Liver (tissue), 3 donors: ENCODE results near the gene GLUD1.
"Not testable (repeated sequence)": the region's sequence is repeated elsewhere in the genome, so short reads cannot be mapped to it uniquely, and the experiment has no call there.

Experiments
- CTCF ChIP-seq: fragments of 150-350 bp; IDR thresholded peaks from 2 replicates; pipeline ENCODE4 v1.5.1; 2017; ENCODE audit warnings: improper control_type of control experiment, low read depth, low read length; ENCODE audit not compliant: missing input control
- FOXA1 ChIP-seq: IDR thresholded peaks from 2 replicates; pipeline ENCODE4 v1.6.1; 2016; ENCODE audit warnings: antibody characterized with exemption
- GABPA ChIP-seq, 2 donors: IDR thresholded peaks in 1 of 2; conservative IDR thresholded peaks in 1 of 2; 2 replicates each; pipeline ENCODE4 v1.6.1; 2016; ENCODE audit warnings: antibody characterized with exemption in 2 of 2, mild to moderate bottlenecking in 1 of 2, moderate library complexity in 1 of 2
- HNF4G ChIP-seq: IDR thresholded peaks from 2 replicates; pipeline ENCODE4 v1.6.1; 2016; ENCODE audit warnings: antibody characterized with exemption
- JUND ChIP-seq, 2 donors: IDR thresholded peaks; 2 replicates each; pipeline ENCODE4 v1.6.1; 2016; ENCODE audit warnings: antibody characterized with exemption in 2 of 2
- MAX ChIP-seq: IDR thresholded peaks from 2 replicates; pipeline ENCODE4 v1.6.1; 2016; ENCODE audit warnings: antibody characterized with exemption
- REST ChIP-seq: IDR thresholded peaks from 2 replicates; pipeline ENCODE4 v1.6.1; 2016; ENCODE audit warnings: antibody characterized with exemption, mild to moderate bottlenecking
- RXRA ChIP-seq, 2 donors: IDR thresholded peaks; 2 replicates each; pipeline ENCODE4 v1.6.1; 2017 to 2018; ENCODE audit warnings: antibody characterized with exemption in 2 of 2, mild to moderate bottlenecking in 1 of 2
- TAF1 ChIP-seq: conservative IDR thresholded peaks from 2 replicates; pipeline ENCODE4 v1.6.1; 2016; ENCODE audit warnings: antibody characterized with exemption, mild to moderate bottlenecking
- YY1 ChIP-seq: IDR thresholded peaks from 2 replicates; pipeline ENCODE4 v1.6.1; 2016; ENCODE audit warnings: antibody characterized with exemption, mild to moderate bottlenecking
- donor health status: healthy.
- donor health status: healthy.

GRCh38 chr10:87119029-87119428 is 24.4 kb upstream of the GLUD1 start:
- TF ChIP-seq CTCF; YY1; JUND (IDR thresholded peaks at IDR 0.05); REST; TAF1; MAX; HNF4G; RXRA (IDR thresholded peaks at IDR 0.05); FOXA1; GABPA (IDR thresholded peaks at IDR 0.05 in 1 of 2, conservative IDR thresholded peaks at IDR 0.05 in 1 of 2): not testable (repeated sequence)
